HG02970 (cell line): ENCODE measurements around the gene ZFAND3.

ENCODE experiments used
- ATAC-seq: cut with Tn5 transposase; IDR thresholded peaks from one replicate; pipeline ENCODE4 v1.9.1; 2021; ENCODE audit warnings: mild to moderate bottlenecking, moderate library complexity, moderate number of reproducible peaks; ENCODE audit not compliant: unreplicated experiment, low FRiP score

ZFAND3 gene

GRCh38 chr6:37819177-37819801 is at the start of gene ZFAND3:
Gene ZFAND3 (plus strand): TSS chr6:37819727. CDS start chr6:37819946, 219 bp downstream.
- ATAC-seq = peak; percentile 86

GRCh38 chr6:37774028-37774680 is 45.4 kb upstream of the ZFAND3 start:
- no peak for ATAC-seq

GRCh38 chr6:37776566-37776965 is 43.0 kb upstream of the ZFAND3 start:
- no peak for ATAC-seq

GRCh38 chr6:37777272-37777834 is 42.2 kb upstream of the ZFAND3 start:
- no peak for ATAC-seq

- ATAC-seq = no peak
Observed at GRCh38 chr6:37779111-37779800, 40.3 kb upstream of the ZFAND3 start.

GRCh38 chr6:37779902-37780628 is 39.5 kb upstream of the ZFAND3 start:
- ATAC-seq = no peak

GRCh38 chr6:37781788-37782187 is 37.7 kb upstream of the ZFAND3 start:
- ATAC-seq = no peak

- ATAC-seq = no peak
Observed at GRCh38 chr6:37783025-37783855, 36.3 kb upstream of the ZFAND3 start.

GRCh38 chr6:37783856-37784584 is 35.5 kb upstream of the ZFAND3 start:
- ATAC-seq = no peak

- ATAC-seq = no peak
Observed at GRCh38 chr6:37784585-37784967, 35.0 kb upstream of the ZFAND3 start.

- no peak for ATAC-seq
Observed at GRCh38 chr6:37785002-37785662, 34.4 kb upstream of the ZFAND3 start.

- no peak for ATAC-seq
Observed at GRCh38 chr6:37785663-37786270, 33.8 kb upstream of the ZFAND3 start.

GRCh38 chr6:37787216-37787615 is 32.3 kb upstream of the ZFAND3 start:
- ATAC-seq = no peak

- ATAC-seq = no peak
Observed at GRCh38 chr6:37788259-37788658, 31.3 kb upstream of the ZFAND3 start.

- peak; percentile 73 for ATAC-seq
Observed at GRCh38 chr6:37791156-37791919, 28.2 kb upstream of the ZFAND3 start.

- no peak for ATAC-seq
Observed at GRCh38 chr6:37792457-37793033, 27.0 kb upstream of the ZFAND3 start.

GRCh38 chr6:37793067-37793466 is 26.5 kb upstream of the ZFAND3 start:
- no peak for ATAC-seq
